Karpas-422 (cell line): ENCODE data around the gene SENP7. TPM values are rescaled to one million over a fixed set of nuclear protein-coding genes. Genes with fewer than 3 reads are reported as not detected.

Experiments
- DNase-seq: peaks from one replicate; pipeline ENCODE4 v3.0.0-alpha.2; 2015
- H2AFZ ChIP-seq: fragments of 200-600 bp; sonication (generic); 2 replicates; pipeline ENCODE4 v1.6.1; 2014; ENCODE audit warnings: antibody characterized with exemption, low read length, mixed read lengths
- H3K27ac ChIP-seq: fragments of 200-600 bp; sonication (generic); 2 replicates; pipeline ENCODE4 v1.5.1; 2014; ENCODE audit warnings: mild to moderate bottlenecking, low read length, moderate library complexity
- H3K27me3 ChIP-seq: fragments of 200-600 bp; sonication (generic); 2 replicates; pipeline ENCODE4 v1.6.1; 2014; ENCODE audit warnings: low read length, mixed read lengths
- H3K36me3 ChIP-seq: fragments of 200-600 bp; sonication (generic); 2 replicates; pipeline ENCODE4 v1.6.1; 2014; ENCODE audit warnings: low read length, mixed read lengths; ENCODE audit not compliant: insufficient read depth
- H3K4me1 ChIP-seq: fragments of 200-600 bp; sonication (generic); 2 replicates; pipeline ENCODE4 v1.6.1; 2014; ENCODE audit warnings: mild to moderate bottlenecking, low read length, mixed read lengths
- H3K4me2 ChIP-seq: fragments of 200-600 bp; sonication (generic); 2 replicates; pipeline ENCODE4 v1.6.1; 2014; ENCODE audit warnings: low read length, low read depth, mild to moderate bottlenecking; ENCODE audit not compliant: poor library complexity, severe bottlenecking
- H3K4me3 ChIP-seq: fragments of 200-600 bp; sonication (generic); 2 replicates; pipeline ENCODE4 v1.5.1; 2014; ENCODE audit warnings: mild to moderate bottlenecking, antibody characterized with exemption, low read length, mixed read lengths
- H3K79me2 ChIP-seq: fragments of 200-600 bp; sonication (generic); 2 replicates; pipeline ENCODE4 v1.6.1; 2014; ENCODE audit warnings: mild to moderate bottlenecking, low read length, mixed read lengths
- H3K9ac ChIP-seq: fragments of 200-600 bp; sonication (generic); 2 replicates; pipeline ENCODE4 v1.6.0; 2014; ENCODE audit warnings: low read length
- H3K9me2 ChIP-seq: fragments of 200-600 bp; sonication (generic), shearing (Covaris generic); replicated peaks from 2 replicates; pipeline ENCODE4 v1.6.0; 2014; ENCODE audit warnings: mild to moderate bottlenecking, low read length, moderate library complexity; ENCODE audit not compliant: insufficient read depth
- H3K9me3 ChIP-seq: fragments of 300-700, 200-600 bp; sonication (generic); 2 replicates; pipeline ENCODE4 v1.6.1; 2014; ENCODE audit warnings: low read length, mixed read lengths
- H4K20me1 ChIP-seq: fragments of 200-600 bp; sonication (generic); 2 replicates; pipeline ENCODE4 v1.6.1; 2014; ENCODE audit warnings: mild to moderate bottlenecking, antibody characterized with exemption, low read length, low read depth; ENCODE audit not compliant: insufficient read depth
- total RNA-seq: library from RNA; depleted of rRNA; stranded (reverse); fragments of >200 nt; shearing (Covaris generic); gene quantifications from 2 replicates; pipeline ENCODE4 v1.2.3, GENCODE V29; 2014; ENCODE audit warnings: low replicate concordance

Gene SENP7
- total RNA-seq, 1 experiment from 2014 or later = 31.6 TPM

DNA sequence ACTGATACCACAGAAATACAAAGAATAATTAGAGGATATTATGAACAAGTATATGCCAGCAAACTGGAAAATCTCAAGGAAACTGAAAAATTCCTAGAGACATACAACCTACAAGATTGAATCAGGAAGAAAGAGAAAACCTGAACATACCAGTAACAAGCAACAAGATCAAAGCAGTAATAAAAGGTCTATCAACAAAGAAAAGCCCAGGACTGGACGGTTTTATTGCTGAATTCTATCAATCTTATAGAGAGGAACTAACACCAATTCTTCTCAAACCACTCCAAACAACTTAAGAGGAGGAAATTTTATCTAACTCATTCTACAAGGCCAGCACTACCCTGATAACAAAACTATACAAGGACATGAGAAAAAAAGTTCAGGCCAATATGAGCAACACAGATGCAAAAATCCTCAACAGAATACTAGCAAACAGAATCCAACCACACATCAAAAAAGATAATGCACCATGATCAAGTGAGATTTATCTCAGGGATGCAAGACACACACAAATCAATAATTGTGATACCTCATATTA is 121.5 kb downstream of the SENP7 start:
- no peak overlapping the region for H2AFZ ChIP-seq
- H3K9me3 ChIP-seq = peaks cover 14% of the 10 kb centered on the region
- no peak for DNase-seq
- H3K4me3 ChIP-seq = no peak overlapping the region
- peaks cover 4% of the 10 kb centered on the region; the same call in 1 of the 2 replicates for H3K36me3 ChIP-seq
- no peak overlapping the region for H3K27ac ChIP-seq
- H4K20me1 ChIP-seq = no peaks in the 10 kb centered on the region
- H3K9me2 ChIP-seq = no peaks in the 10 kb centered on the region
- H3K9ac ChIP-seq = no peak overlapping the region
- peaks cover 30% of the 10 kb centered on the region for H3K79me2 ChIP-seq
- no peaks in the 10 kb centered on the region for H3K27me3 ChIP-seq
- no peak overlapping the region for H3K4me2 ChIP-seq
- peaks cover 4% of the 10 kb centered on the region for H3K4me1 ChIP-seq

DNA sequence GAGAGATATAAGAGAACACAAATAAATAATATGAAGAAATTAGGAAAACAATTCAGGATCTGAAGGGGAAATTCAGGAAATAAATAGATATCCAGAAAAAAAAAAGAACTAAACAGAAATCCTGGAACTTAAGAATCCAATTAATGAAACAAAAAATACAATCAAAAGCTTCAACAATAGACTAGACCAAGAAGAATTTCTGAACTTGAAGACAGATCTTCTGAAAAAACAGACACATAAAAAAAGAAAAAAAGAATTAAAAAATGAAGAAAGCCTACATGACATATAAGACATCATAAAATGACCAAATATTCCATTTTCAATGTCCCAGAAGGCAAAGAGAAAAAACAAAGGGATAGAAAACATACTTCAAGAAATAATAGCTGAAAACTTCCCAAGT is 124.3 kb downstream of the SENP7 start:
- H3K9ac ChIP-seq = no peak overlapping the region
- no peaks in the 10 kb centered on the region for H3K9me2 ChIP-seq
- no peak overlapping the region for H3K4me3 ChIP-seq
- DNase-seq = peak; percentile 51
- no peak overlapping the region for H3K4me2 ChIP-seq
- peaks cover 4% of the 10 kb centered on the region; the same call in 1 of the 2 replicates for H3K36me3 ChIP-seq
- H2AFZ ChIP-seq = no peak overlapping the region
- peaks cover 7% of the 10 kb centered on the region for H3K4me1 ChIP-seq
- H3K79me2 ChIP-seq = peaks cover 31% of the 10 kb centered on the region
- no peaks in the 10 kb centered on the region for H3K27me3 ChIP-seq
- H3K9me3 ChIP-seq = peaks cover 14% of the 10 kb centered on the region
- H3K27ac ChIP-seq = no peak overlapping the region
- H4K20me1 ChIP-seq = no peaks in the 10 kb centered on the region

DNA sequence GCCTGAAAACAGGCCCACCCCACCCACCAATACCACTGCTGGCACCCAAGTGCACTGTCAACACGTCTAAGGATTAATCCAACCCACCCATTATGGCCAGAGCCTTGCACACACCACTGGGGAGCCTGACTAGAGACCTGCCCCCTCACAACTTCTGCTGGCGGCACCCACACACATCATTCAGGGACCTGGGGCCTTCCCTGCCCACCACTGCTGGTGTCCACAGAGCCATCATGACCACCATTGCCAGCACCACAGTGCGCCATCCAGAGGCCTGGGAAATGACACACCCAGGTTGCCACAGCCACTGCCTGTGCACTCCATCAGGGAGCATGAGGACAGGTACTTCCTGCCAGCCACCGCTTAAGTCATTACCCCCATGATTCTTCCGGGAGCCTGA is 125.7 kb downstream of the SENP7 start:
- no peaks in the 10 kb centered on the region for H3K9me2 ChIP-seq
- H3K4me3 ChIP-seq = no peak overlapping the region
- peaks cover 14% of the 10 kb centered on the region for H3K9me3 ChIP-seq
- no peaks in the 10 kb centered on the region; the same call in 1 of the 2 replicates for H3K36me3 ChIP-seq
- no peak overlapping the region for H3K4me2 ChIP-seq
- peaks cover 27% of the 10 kb centered on the region for H3K79me2 ChIP-seq
- H4K20me1 ChIP-seq = no peaks in the 10 kb centered on the region
- H2AFZ ChIP-seq = no peak overlapping the region
- H3K27ac ChIP-seq = no peak overlapping the region
- no peaks in the 10 kb centered on the region for H3K27me3 ChIP-seq
- H3K9ac ChIP-seq = no peak overlapping the region
- peaks cover 7% of the 10 kb centered on the region for H3K4me1 ChIP-seq
- no peak for DNase-seq

DNA sequence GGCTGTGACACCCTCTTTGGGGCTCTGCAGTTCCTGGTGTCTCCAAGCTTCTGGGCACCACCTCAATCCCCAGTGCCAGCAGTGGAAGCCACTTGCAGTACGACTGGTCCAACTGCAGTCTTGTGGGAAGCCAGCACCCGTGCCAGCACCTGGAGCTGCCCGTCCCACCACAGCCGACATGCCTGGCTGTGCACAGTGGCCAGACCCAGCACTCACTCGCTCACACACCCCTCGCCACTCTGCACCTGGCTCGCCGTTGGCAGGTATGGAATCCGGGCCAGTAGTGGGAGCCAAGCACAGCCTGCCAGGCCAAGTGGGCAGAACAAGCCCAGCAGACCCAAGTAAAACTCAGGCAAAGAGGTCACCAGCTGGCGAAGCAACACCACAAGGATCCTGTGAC is 128.6 kb downstream of the SENP7 start:
- H3K9me3 ChIP-seq = peaks cover 11% of the 10 kb centered on the region
- no peaks in the 10 kb centered on the region; the same call in 1 of the 2 replicates for H3K36me3 ChIP-seq
- H3K79me2 ChIP-seq = peaks cover 22% of the 10 kb centered on the region
- no peak overlapping the region for H3K4me3 ChIP-seq
- no peak overlapping the region for H3K9ac ChIP-seq
- no peak overlapping the region for H2AFZ ChIP-seq
- no peak overlapping the region for H3K4me2 ChIP-seq
- peaks cover 20% of the 10 kb centered on the region for H3K4me1 ChIP-seq
- DNase-seq = no peak
- no peaks in the 10 kb centered on the region for H3K9me2 ChIP-seq
- H3K27me3 ChIP-seq = no peaks in the 10 kb centered on the region
- no peaks in the 10 kb centered on the region for H4K20me1 ChIP-seq
- no peak overlapping the region for H3K27ac ChIP-seq

- no peak for DNase-seq
- Histone ChIP-seq H3K4me3 (no peak overlapping the region), H3K36me3 (no peaks in the 10 kb centered on the region; the same call in 1 of the 2 replicates), H2AFZ (no peak overlapping the region), H3K4me2 (no peak overlapping the region), H3K79me2 (peaks cover 19% of the 10 kb centered on the region), H4K20me1 (no peaks in the 10 kb centered on the region), H3K9me2 (no peaks in the 10 kb centered on the region), H3K9ac (no peak overlapping the region), H3K27ac (no peak overlapping the region), H3K4me1 (peaks cover 23% of the 10 kb centered on the region), H3K9me3 (peaks cover 8% of the 10 kb centered on the region), H3K27me3 (no peaks in the 10 kb centered on the region)
Observed at GRCh38 chr3:101383656-101384055, 129.4 kb downstream of the SENP7 start.

DNA sequence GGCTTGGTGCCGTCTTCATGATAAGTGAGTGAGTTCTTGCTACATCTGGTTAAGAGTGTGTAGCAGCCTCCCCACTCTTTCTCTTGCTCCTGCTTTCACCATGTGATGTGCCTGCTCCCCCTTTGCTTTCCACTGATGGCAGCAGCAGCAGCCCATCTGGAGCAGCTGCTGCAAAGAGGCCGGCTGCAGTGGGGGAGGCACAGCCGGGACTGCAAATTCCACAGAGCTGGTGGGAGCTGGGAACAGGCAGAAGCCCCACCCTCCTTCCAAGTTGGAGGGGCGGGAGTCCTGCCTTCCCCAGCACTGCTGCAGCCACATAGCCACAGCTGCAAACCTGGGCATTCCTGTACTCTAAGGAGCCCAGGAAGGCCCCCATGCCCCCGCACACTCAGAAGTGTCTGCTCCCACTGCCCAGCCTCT is 129.8 kb downstream of the SENP7 start:
- no peak for DNase-seq
- Histone ChIP-seq H2AFZ (no peak overlapping the region), H3K9ac (no peak overlapping the region), H3K4me1 (peaks cover 23% of the 10 kb centered on the region), H3K4me2 (no peak overlapping the region), H3K9me3 (peaks cover 5% of the 10 kb centered on the region), H3K4me3 (no peak overlapping the region), H3K36me3 (no peaks in the 10 kb centered on the region; the same call in 1 of the 2 replicates), H3K27ac (no peak overlapping the region), H3K27me3 (no peaks in the 10 kb centered on the region), H3K9me2 (no peaks in the 10 kb centered on the region), H4K20me1 (no peaks in the 10 kb centered on the region), H3K79me2 (peaks cover 16% of the 10 kb centered on the region)

DNA sequence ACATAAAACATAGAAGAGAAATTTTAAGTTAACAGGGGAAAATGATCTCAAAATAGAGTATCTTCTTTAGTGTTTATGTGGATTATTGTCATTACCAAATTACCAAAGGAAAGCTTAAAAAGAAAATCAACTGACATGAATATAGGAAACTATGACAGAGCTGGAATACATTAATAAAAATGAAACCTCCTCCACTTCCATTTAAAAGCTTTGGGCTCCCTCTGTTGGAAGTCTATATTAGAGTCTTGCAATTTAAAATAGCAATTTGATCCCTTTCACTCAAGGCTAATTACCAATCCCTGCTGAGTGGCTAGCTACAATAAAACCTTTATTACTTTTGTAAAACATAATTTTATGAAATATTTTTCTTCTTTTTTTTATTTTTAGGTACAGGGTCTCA is 131.2 kb downstream of the SENP7 start:
- H3K27me3 ChIP-seq = no peaks in the 10 kb centered on the region
- no peaks in the 10 kb centered on the region for H3K36me3 ChIP-seq
- H3K4me2 ChIP-seq = peak overlapping the region; percentile 21
- H3K4me1 ChIP-seq = peaks cover 32% of the 10 kb centered on the region
- no peak overlapping the region for H3K4me3 ChIP-seq
- no peaks in the 10 kb centered on the region for H4K20me1 ChIP-seq
- no peak overlapping the region for H3K27ac ChIP-seq
- H3K9me2 ChIP-seq = no peaks in the 10 kb centered on the region
- H3K79me2 ChIP-seq = peaks cover 4% of the 10 kb centered on the region; the same call in 1 of the 2 replicates
- H2AFZ ChIP-seq = no peak overlapping the region
- no peaks in the 10 kb centered on the region for H3K9me3 ChIP-seq
- H3K9ac ChIP-seq = no peak overlapping the region
- peak; percentile 84 for DNase-seq

GRCh38 chr3:101379658-101380376 is 133.2 kb downstream of the SENP7 start:
- DNase-seq = peak; percentile 64
- Histone ChIP-seq H3K4me3 (peak overlapping the region; percentile 48), H4K20me1 (no peaks in the 10 kb centered on the region), H3K4me2 (peak overlapping the region; percentile 61), H3K9ac (peak overlapping the region; percentile 39; the same call in 1 of the 2 replicates), H3K4me1 (peaks cover 27% of the 10 kb centered on the region), H3K9me3 (no peaks in the 10 kb centered on the region), H3K36me3 (no peaks in the 10 kb centered on the region), H3K9me2 (no peaks in the 10 kb centered on the region), H3K27ac (peak overlapping the region; percentile 46), H2AFZ (peak overlapping the region; percentile 57), H3K27me3 (no peaks in the 10 kb centered on the region), H3K79me2 (no peaks in the 10 kb centered on the region)
